Measurements from ENCODE around the gene PAAF1.
"Not testable (repeated sequence)": the region's sequence is repeated elsewhere in the genome, so short reads cannot be mapped to it uniquely, and the experiment has no call there.

PAAF1 gene

DNA sequence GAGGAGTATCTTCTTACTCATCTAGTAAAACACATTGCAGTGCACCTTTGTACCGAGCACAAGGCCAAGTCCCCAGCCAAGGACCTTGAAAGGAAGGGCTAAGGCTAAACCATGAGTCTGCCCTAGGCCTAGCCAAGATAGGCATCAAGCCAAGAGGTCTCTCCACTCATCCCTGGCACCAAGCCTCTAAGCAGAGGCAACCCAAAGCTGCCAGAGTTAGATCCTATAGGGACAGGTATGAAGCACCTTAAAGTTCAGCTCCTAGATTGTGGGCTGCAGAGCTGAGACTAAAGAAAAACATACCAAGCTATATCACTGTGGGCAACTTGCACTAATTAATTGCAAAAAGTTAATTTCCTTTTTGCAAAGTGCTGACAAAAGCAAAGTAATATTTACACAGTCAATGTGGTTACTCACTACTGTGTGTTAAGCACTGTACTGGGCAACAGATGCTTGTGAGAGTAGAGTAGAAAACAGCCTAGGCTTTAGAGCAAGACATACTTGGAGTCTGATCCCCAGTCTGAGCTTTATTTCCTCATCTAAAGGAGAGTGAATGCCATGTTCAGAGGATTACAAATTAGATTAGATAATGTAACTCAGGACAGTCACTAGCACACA, 7.4 kb upstream of the PAAF1 start:
- no peaks in the 10 kb centered on the region for H3K9me3 Mint-ChIP-seq (ENCODE audit: low read depth)
- no peaks in the 10 kb centered on the region for H3K27me3 Mint-ChIP-seq
- peaks cover 10% of the 10 kb centered on the region for H3K4me1 Mint-ChIP-seq (ENCODE audit: low read depth)
- no peak overlapping the region for H3K4me3 Mint-ChIP-seq
- peak overlapping the region; percentile 72 for H3K27ac Mint-ChIP-seq
- H3K36me3 Mint-ChIP-seq, result peaks cover 3% of the 10 kb centered on the region

- H3K27ac Mint-ChIP-seq, result no peak overlapping the region
Measured at GRCh38 chr11:73870261-73870660, 6.5 kb upstream of the PAAF1 start.

GRCh38 chr11:73872749-73873357, 3.9 kb upstream of the PAAF1 start:
- Mint-ChIP-seq H3K36me3 (peaks cover 7% of the 10 kb centered on the region), H3K27ac (peak overlapping the region; percentile 86), H3K27me3 (no peaks in the 10 kb centered on the region), H3K4me3 (no peak overlapping the region), H3K4me1 (ENCODE audit: low read depth) (peaks cover 36% of the 10 kb centered on the region), H3K9me3 (ENCODE audit: low read depth) (no peaks in the 10 kb centered on the region)

More at GRCh38 chr11:73870261-73870660, 6.5 kb upstream of the PAAF1 start:
- Mint-ChIP-seq H3K9me3 (ENCODE audit: low read depth) (no peaks in the 10 kb centered on the region), H3K4me1 (ENCODE audit: low read depth) (peaks cover 18% of the 10 kb centered on the region), H3K36me3 (peaks cover 3% of the 10 kb centered on the region), H3K4me3 (no peak overlapping the region), H3K27me3 (no peaks in the 10 kb centered on the region)

DNA sequence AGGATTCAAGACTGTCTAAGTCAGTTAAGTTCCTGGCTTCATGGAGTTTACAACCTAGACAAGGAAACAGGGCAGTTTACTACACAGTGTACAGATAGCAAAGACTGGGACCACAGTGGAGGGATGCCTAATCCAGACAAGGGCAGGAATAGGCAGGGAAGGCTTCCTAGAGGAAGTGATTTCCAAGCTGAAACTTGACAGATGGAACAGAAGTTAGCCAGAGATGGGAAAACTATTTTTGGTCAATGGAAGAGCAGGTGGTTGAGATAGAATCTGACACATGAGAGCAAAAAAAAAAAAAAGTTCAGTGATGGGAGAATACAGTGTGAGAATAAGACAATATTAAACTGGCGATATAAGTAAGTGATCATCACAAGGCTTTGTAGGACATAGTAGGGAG, 1.4 kb upstream of the PAAF1 start:
- peaks cover 10% of the 10 kb centered on the region for H3K36me3 Mint-ChIP-seq
- H3K4me1 Mint-ChIP-seq (ENCODE audit: low read depth), result peaks cover 45% of the 10 kb centered on the region
- peak overlapping the region; percentile 100 for H3K4me3 Mint-ChIP-seq
- peak overlapping the region; percentile 100 for H3K27ac Mint-ChIP-seq
- no peaks in the 10 kb centered on the region for H3K27me3 Mint-ChIP-seq
- H3K9me3 Mint-ChIP-seq (ENCODE audit: low read depth), result no peaks in the 10 kb centered on the region

- Mint-ChIP-seq H3K4me1 (ENCODE audit: low read depth) (peaks cover 45% of the 10 kb centered on the region), H3K36me3 (peaks cover 10% of the 10 kb centered on the region), H3K9me3 (ENCODE audit: low read depth) (no peaks in the 10 kb centered on the region), H3K27ac (peak overlapping the region; percentile 100), H3K4me3 (peak overlapping the region; percentile 100), H3K27me3 (no peaks in the 10 kb centered on the region)
Measured at GRCh38 chr11:73875840-73876239, 959 bp upstream of the PAAF1 start.

DNA sequence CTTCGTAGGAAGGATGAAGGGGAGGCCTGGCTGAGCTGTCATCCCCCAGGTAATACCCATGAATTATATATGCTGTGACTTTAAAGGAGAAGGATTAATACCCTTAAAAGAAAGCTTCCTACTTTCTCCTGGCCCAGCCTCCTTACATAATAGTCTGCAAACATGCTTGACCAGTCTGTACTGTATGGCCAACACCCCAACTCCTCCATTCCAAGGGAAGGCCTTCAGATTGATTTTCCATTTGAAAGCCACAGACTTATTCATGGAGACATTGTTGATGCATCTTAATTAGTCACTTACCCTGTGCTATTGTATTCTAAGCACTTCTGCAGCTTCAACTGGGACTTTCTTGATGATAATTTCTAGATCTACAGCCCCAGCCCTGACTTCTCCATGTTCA, 2.0 kb downstream of the PAAF1 start:
- peak overlapping the region; percentile 41 for H3K4me3 Mint-ChIP-seq
- peaks cover 15% of the 10 kb centered on the region for H3K36me3 Mint-ChIP-seq
- no peak overlapping the region for H3K27ac Mint-ChIP-seq
- no peaks in the 10 kb centered on the region for H3K9me3 Mint-ChIP-seq (ENCODE audit: low read depth)
- peaks cover 40% of the 10 kb centered on the region for H3K4me1 Mint-ChIP-seq (ENCODE audit: low read depth)
- no peaks in the 10 kb centered on the region for H3K27me3 Mint-ChIP-seq

GRCh38 chr11:73880449-73880848, 3.6 kb downstream of the PAAF1 start:
- not testable (repeated sequence) for H3K27me3 Mint-ChIP-seq; H3K27ac Mint-ChIP-seq; H3K4me3 Mint-ChIP-seq; H3K9me3 Mint-ChIP-seq (ENCODE audit: low read depth)
- Mint-ChIP-seq H3K4me1 (ENCODE audit: low read depth) (peaks cover 26% of the 10 kb centered on the region), H3K36me3 (peaks cover 13% of the 10 kb centered on the region)

DNA sequence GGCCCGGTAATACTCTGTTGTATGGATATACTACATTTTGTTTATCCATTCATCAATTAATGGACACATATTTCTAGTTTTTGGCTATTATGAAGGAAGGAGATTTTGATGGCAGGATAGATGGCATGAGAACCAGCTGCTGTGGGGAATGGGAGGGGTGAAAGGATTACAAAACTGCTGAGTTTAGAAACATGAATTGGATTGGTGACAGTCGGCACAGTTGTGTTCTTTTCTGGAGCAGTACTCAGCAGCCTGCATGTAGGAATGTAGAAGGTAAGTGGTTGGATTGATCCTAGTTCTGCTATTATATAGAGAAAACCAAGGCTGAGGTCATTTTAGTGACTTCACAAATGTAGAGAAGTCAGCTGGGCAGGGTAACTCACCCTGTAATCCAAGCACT, 7.1 kb downstream of the PAAF1 start:
- Mint-ChIP-seq H3K27ac (no peak overlapping the region), H3K27me3 (no peaks in the 10 kb centered on the region), H3K4me1 (ENCODE audit: low read depth) (peaks cover 12% of the 10 kb centered on the region), H3K4me3 (no peak overlapping the region), H3K9me3 (ENCODE audit: low read depth) (no peaks in the 10 kb centered on the region), H3K36me3 (peaks cover 18% of the 10 kb centered on the region)

DNA sequence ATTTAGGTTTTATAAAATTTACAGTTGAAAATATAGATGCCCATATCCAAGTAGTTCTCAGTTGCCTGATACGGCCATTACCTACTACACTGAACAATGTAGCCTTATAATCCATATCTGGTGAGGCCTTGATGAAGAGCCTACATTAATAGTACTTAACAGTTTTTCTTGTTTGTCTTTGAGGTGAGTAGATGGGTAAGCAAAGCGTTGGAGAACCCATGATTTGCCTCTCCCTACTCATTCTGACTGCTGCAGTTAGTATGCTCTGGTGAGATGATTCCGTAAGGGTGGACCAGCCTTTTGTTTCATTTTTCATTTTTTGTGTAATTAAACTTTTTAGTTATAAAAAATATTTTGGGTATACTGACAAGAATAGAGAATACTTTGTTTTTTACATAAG, 11.4 kb downstream of the PAAF1 start:
- H3K36me3 Mint-ChIP-seq, result peaks cover 26% of the 10 kb centered on the region
- H3K4me3 Mint-ChIP-seq, result no peak overlapping the region
- H3K9me3 Mint-ChIP-seq (ENCODE audit: low read depth), result no peaks in the 10 kb centered on the region
- H3K27me3 Mint-ChIP-seq, result no peaks in the 10 kb centered on the region
- peaks cover 8% of the 10 kb centered on the region for H3K4me1 Mint-ChIP-seq (ENCODE audit: low read depth)
- no peak overlapping the region for H3K27ac Mint-ChIP-seq

DNA sequence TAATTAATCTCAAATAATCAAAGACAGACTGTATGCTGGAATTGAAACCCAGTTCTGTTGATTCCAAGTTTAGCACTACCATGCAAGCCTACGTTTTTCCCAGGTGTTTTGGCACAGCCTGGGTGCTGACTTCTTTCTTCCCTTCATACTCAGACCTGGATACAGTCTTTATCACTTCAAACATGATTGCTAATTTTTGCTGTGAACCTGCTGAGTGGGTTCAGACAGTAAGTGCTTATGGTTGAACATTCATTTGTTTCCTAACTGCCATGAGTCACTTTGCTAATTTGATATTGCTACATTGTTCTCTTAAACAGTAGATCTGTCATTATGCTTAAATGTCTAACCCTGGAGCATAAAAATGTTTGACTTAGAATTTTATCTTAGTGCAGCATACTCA, 12.2 kb downstream of the PAAF1 start:
- H3K4me1 Mint-ChIP-seq (ENCODE audit: low read depth), result peaks cover 8% of the 10 kb centered on the region
- peaks cover 20% of the 10 kb centered on the region for H3K36me3 Mint-ChIP-seq
- H3K4me3 Mint-ChIP-seq, result no peak overlapping the region
- no peak overlapping the region for H3K27ac Mint-ChIP-seq
- no peaks in the 10 kb centered on the region for H3K9me3 Mint-ChIP-seq (ENCODE audit: low read depth)
- H3K27me3 Mint-ChIP-seq, result no peaks in the 10 kb centered on the region

DNA sequence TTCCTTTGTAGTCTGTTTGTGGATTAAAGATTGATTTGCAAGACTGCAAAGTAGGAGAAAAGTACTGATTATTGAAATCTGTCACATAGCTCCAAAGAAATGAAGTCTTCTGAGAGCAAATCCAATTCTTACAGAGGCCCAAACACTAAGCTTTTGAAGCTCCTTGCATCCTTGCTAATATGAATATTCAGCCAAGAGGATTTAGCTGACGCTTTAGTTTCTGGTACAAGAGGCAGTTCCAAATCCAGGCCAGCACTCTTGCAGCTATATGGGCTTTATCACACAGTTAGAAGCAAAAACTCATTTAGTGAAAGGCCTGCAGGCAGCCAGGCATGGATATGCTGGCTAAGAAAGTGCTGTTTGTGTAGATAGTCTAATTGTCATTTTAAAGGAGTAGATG, 12.7 kb downstream of the PAAF1 start:
- H3K36me3 Mint-ChIP-seq, result peaks cover 20% of the 10 kb centered on the region
- no peaks in the 10 kb centered on the region for H3K27me3 Mint-ChIP-seq
- H3K27ac Mint-ChIP-seq, result no peak overlapping the region
- H3K9me3 Mint-ChIP-seq (ENCODE audit: low read depth), result no peaks in the 10 kb centered on the region
- H3K4me3 Mint-ChIP-seq, result no peak overlapping the region
- peaks cover 8% of the 10 kb centered on the region for H3K4me1 Mint-ChIP-seq (ENCODE audit: low read depth)

- Mint-ChIP-seq H3K36me3 (peaks cover 12% of the 10 kb centered on the region), H3K4me1 (ENCODE audit: low read depth) (no peaks in the 10 kb centered on the region), H3K4me3 (no peak overlapping the region), H3K27ac (no peak overlapping the region), H3K27me3 (no peaks in the 10 kb centered on the region), H3K9me3 (ENCODE audit: low read depth) (no peaks in the 10 kb centered on the region)
Measured at GRCh38 chr11:73893041-73893440, 16.2 kb downstream of the PAAF1 start.

- H3K9me3 Mint-ChIP-seq (ENCODE audit: low read depth), result no peaks in the 10 kb centered on the region
- no peaks in the 10 kb centered on the region for H3K4me1 Mint-ChIP-seq (ENCODE audit: low read depth)
- H3K4me3 Mint-ChIP-seq, result no peak overlapping the region
- no peak overlapping the region for H3K27ac Mint-ChIP-seq
- H3K27me3 Mint-ChIP-seq, result no peaks in the 10 kb centered on the region
- H3K36me3 Mint-ChIP-seq, result peaks cover 5% of the 10 kb centered on the region
Measured at GRCh38 chr11:73894725-73895335, 18.0 kb downstream of the PAAF1 start.

- H3K4me1 Mint-ChIP-seq (ENCODE audit: low read depth), result no peaks in the 10 kb centered on the region
- H3K36me3 Mint-ChIP-seq, result peaks cover 8% of the 10 kb centered on the region
- H3K4me3 Mint-ChIP-seq, result no peak overlapping the region
- H3K27me3 Mint-ChIP-seq, result no peaks in the 10 kb centered on the region
- H3K9me3 Mint-ChIP-seq (ENCODE audit: low read depth), result no peaks in the 10 kb centered on the region
- no peak overlapping the region for H3K27ac Mint-ChIP-seq
Measured at GRCh38 chr11:73902303-73902702, 25.5 kb downstream of the PAAF1 start.

DNA sequence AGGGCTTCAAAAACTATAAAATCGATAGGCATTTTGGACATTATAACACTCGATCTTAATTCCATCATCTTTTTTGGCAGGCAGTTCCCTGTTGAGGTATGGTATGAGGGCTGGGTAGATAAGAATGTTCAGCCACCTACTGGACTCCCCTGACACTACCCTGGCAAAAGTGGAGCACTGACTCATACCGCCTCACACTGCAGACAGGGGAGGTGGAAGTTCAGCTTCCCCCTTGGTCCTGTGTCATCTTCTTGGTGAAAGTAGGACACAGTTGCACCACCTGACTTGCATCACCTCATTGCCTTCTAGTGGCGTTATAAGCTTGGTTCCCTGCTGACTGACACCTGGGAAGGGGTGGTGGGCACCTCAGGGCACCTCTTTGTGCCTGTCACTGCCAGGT, 30.4 kb downstream of the PAAF1 start:
- Mint-ChIP-seq H3K27me3 (no peaks in the 10 kb centered on the region), H3K4me1 (ENCODE audit: low read depth) (no peaks in the 10 kb centered on the region), H3K4me3 (no peak overlapping the region), H3K9me3 (ENCODE audit: low read depth) (no peaks in the 10 kb centered on the region), H3K27ac (no peak overlapping the region), H3K36me3 (peaks cover 17% of the 10 kb centered on the region)

- no peak overlapping the region for H3K27ac Mint-ChIP-seq
- H3K4me3 Mint-ChIP-seq, result no peak overlapping the region
- H3K9me3 Mint-ChIP-seq (ENCODE audit: low read depth), result no peaks in the 10 kb centered on the region
- peaks cover 17% of the 10 kb centered on the region for H3K36me3 Mint-ChIP-seq
- no peaks in the 10 kb centered on the region for H3K27me3 Mint-ChIP-seq
- no peaks in the 10 kb centered on the region for H3K4me1 Mint-ChIP-seq (ENCODE audit: low read depth)
Measured at GRCh38 chr11:73912026-73912425, 35.2 kb downstream of the PAAF1 start.

Measured in activated naive CD8-positive, alpha-beta T cell (primary cell).